Liver (tissue), 9 donors: ENCODE results near the gene FBXW11. TPM values are rescaled to one million over a fixed set of nuclear protein-coding genes. Genes with fewer than 3 reads are reported as not detected.

Experiments
- DNase-seq: peaks from one replicate; pipeline ENCODE4 v3.0.0-alpha.2; 2017; ENCODE audit warnings: low spot score
- H3K27ac ChIP-seq, 2 donors: one replicate each; pipeline ENCODE4 v1.7.0; 2013; ENCODE audit warnings: inconsistent platforms in 2 of 2, low read length in 2 of 2, control low read depth in 1 of 2, low read depth in 1 of 2, mild to moderate bottlenecking in 1 of 2
- H3K27me3 ChIP-seq, 4 donors: one replicate each; pipeline versions ENCODE4 v1.6.1 to v1.7.0; 2013; ENCODE audit warnings: low read length in 3 of 4, inconsistent platforms in 1 of 4, mild to moderate bottlenecking in 1 of 4, moderate library complexity in 1 of 4; ENCODE audit not compliant: control insufficient read depth in 4 of 4, insufficient read depth in 4 of 4
- H3K36me3 ChIP-seq, 4 donors: one replicate each; pipeline versions ENCODE4 v1.6.1 to v1.7.0; 2013; ENCODE audit warnings: low read length in 3 of 4, mild to moderate bottlenecking in 3 of 4, low read depth in 1 of 4, moderate library complexity in 1 of 4; ENCODE audit not compliant: control insufficient read depth in 4 of 4, insufficient read depth in 3 of 4
- H3K4me1 ChIP-seq, 4 donors: one replicate each; pipeline versions ENCODE4 v1.6.1 to v1.7.0; 2013; ENCODE audit warnings: low read length in 3 of 4, mild to moderate bottlenecking in 3 of 4, moderate library complexity in 1 of 4; ENCODE audit not compliant: control insufficient read depth in 4 of 4, insufficient read depth in 4 of 4
- H3K4me3 ChIP-seq, 3 donors: one replicate each; pipeline versions ENCODE4 v1.6.1 to v1.7.0; 2013; ENCODE audit warnings: low read length in 3 of 3, control low read depth in 1 of 3, low read depth in 1 of 3, mild to moderate bottlenecking in 1 of 3
- H3K9ac ChIP-seq, 2 donors: one replicate each; pipeline ENCODE4 v1.7.0; 2013; ENCODE audit warnings: low read length in 2 of 2, mild to moderate bottlenecking in 2 of 2, moderate library complexity in 2 of 2, control low read depth in 1 of 2, low read depth in 1 of 2
- H3K9me3 ChIP-seq, 4 donors: one replicate each; pipeline versions ENCODE4 v1.6.1 to v1.7.0; 2013; ENCODE audit warnings: low read length in 3 of 4; ENCODE audit not compliant: control insufficient read depth in 4 of 4
- ATF3 ChIP-seq: IDR thresholded peaks from 2 replicates; pipeline ENCODE4 v1.6.1; 2016; ENCODE audit warnings: antibody characterized with exemption
- EGR1 ChIP-seq, 2 donors: IDR thresholded peaks; 2 replicates each; pipeline ENCODE4 v1.6.1; 2016 to 2018; ENCODE audit warnings: antibody characterized with exemption in 2 of 2, low read depth in 2 of 2
- FOXA1 ChIP-seq: IDR thresholded peaks from 2 replicates; pipeline ENCODE4 v1.6.1; 2016; ENCODE audit warnings: antibody characterized with exemption
- FOXA2 ChIP-seq: IDR thresholded peaks from 2 replicates; pipeline ENCODE4 v1.6.1; 2016; ENCODE audit warnings: antibody characterized with exemption
- GABPA ChIP-seq, 2 donors: IDR thresholded peaks in 1 of 2; conservative IDR thresholded peaks in 1 of 2; 2 replicates each; pipeline ENCODE4 v1.6.1; 2016; ENCODE audit warnings: antibody characterized with exemption in 2 of 2, mild to moderate bottlenecking in 1 of 2, moderate library complexity in 1 of 2
- HNF4A ChIP-seq, 2 donors: conservative IDR thresholded peaks; 2 replicates each; pipeline ENCODE4 v1.6.1; 2016; ENCODE audit warnings: antibody characterized with exemption in 2 of 2, mild to moderate bottlenecking in 2 of 2
- JUND ChIP-seq, 2 donors: IDR thresholded peaks; 2 replicates each; pipeline ENCODE4 v1.6.1; 2016; ENCODE audit warnings: antibody characterized with exemption in 2 of 2
- MAX ChIP-seq: IDR thresholded peaks from 2 replicates; pipeline ENCODE4 v1.6.1; 2016; ENCODE audit warnings: antibody characterized with exemption
- NR2F2 ChIP-seq: IDR thresholded peaks from 2 replicates; pipeline ENCODE4 v1.6.1; 2016; ENCODE audit warnings: antibody characterized with exemption
- RAD21 ChIP-seq, 2 donors: IDR thresholded peaks; 2 replicates each; pipeline ENCODE4 v1.6.1; 2016; ENCODE audit warnings: antibody characterized with exemption in 2 of 2, mild to moderate bottlenecking in 2 of 2
- RXRA ChIP-seq, 2 donors: IDR thresholded peaks; 2 replicates each; pipeline ENCODE4 v1.6.1; 2017 to 2018; ENCODE audit warnings: antibody characterized with exemption in 2 of 2, mild to moderate bottlenecking in 1 of 2
- SP1 ChIP-seq: IDR thresholded peaks from 2 replicates; pipeline ENCODE4 v1.6.1; 2018; ENCODE audit warnings: antibody characterized with exemption, mild to moderate bottlenecking
- YY1 ChIP-seq: IDR thresholded peaks from 2 replicates; pipeline ENCODE4 v1.6.1; 2016; ENCODE audit warnings: antibody characterized with exemption, mild to moderate bottlenecking
- WGBS: extraction: QIAGEN DNeasy Blood & Tissue Kit; methylation state at CpG from one replicate; pipeline ENCODE4 v1.1.7; 2013; 5-methylcytosine and 5-hydroxymethylcytosine counted together
- polyA plus RNA-seq, 2 donors: library from polyadenylated mRNA; stranded (reverse) in 1 of 2; unstranded in 1 of 2; fragments of 200-250 nt in 1 of 2; fragments of >200 nt in 1 of 2; fragmentation: Nextera tagmentation in 1 of 2; extraction: Ambion mirVana in 1 of 2; gene quantifications; one replicate each; pipeline versions ENCODE4 v1.2.1 to v1.2.3, GENCODE V29; 2013 to 2015
- total RNA-seq, 2 donors: library from RNA; depleted of rRNA; stranded (reverse); fragments of >200 nt; gene quantifications; one replicate each; pipeline ENCODE4 v1.2.3, GENCODE V29; 2014
- TF ChIP-seq, protein P1 (sequence below): IDR thresholded peaks from 2 replicates; pipeline ENCODE4 v1.6.1; 2016; ENCODE audit warnings: antibody characterized with exemption
- TF ChIP-seq, protein P2 (sequence below): fragments of 150-350 bp; IDR thresholded peaks from 2 replicates; pipeline ENCODE4 v1.5.1; 2017; ENCODE audit warnings: improper control_type of control experiment, low read depth, low read length; ENCODE audit not compliant: missing input control
- donor health status: healthy.
- donor health status: healthy.
- donor health status: healthy.
- donor health status: healthy.
- donor health status: healthy.

Gene FBXW11
- total and polyA plus RNA-seq, 4 donors = 11.2 to 37.5 (median 22.0) TPM

- TF ChIP-seq FOXA1 = no peak
- no peak for TF ChIP-seq EGR1 (IDR thresholded peaks at IDR 0.05; ENCODE audit: low read depth in 2 of 2)
- TF ChIP-seq, protein P1, sequence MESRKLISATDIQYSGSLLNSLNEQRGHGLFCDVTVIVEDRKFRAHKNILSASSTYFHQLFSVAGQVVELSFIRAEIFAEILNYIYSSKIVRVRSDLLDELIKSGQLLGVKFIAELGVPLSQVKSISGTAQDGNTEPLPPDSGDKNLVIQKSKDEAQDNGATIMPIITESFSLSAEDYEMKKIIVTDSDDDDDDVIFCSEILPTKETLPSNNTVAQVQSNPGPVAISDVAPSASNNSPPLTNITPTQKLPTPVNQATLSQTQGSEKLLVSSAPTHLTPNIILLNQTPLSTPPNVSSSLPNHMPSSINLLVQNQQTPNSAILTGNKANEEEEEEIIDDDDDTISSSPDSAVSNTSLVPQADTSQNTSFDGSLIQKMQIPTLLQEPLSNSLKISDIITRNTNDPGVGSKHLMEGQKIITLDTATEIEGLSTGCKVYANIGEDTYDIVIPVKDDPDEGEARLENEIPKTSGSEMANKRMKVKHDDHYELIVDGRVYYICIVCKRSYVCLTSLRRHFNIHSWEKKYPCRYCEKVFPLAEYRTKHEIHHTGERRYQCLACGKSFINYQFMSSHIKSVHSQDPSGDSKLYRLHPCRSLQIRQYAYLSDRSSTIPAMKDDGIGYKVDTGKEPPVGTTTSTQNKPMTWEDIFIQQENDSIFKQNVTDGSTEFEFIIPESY = no peak
- TF ChIP-seq, protein P2, sequence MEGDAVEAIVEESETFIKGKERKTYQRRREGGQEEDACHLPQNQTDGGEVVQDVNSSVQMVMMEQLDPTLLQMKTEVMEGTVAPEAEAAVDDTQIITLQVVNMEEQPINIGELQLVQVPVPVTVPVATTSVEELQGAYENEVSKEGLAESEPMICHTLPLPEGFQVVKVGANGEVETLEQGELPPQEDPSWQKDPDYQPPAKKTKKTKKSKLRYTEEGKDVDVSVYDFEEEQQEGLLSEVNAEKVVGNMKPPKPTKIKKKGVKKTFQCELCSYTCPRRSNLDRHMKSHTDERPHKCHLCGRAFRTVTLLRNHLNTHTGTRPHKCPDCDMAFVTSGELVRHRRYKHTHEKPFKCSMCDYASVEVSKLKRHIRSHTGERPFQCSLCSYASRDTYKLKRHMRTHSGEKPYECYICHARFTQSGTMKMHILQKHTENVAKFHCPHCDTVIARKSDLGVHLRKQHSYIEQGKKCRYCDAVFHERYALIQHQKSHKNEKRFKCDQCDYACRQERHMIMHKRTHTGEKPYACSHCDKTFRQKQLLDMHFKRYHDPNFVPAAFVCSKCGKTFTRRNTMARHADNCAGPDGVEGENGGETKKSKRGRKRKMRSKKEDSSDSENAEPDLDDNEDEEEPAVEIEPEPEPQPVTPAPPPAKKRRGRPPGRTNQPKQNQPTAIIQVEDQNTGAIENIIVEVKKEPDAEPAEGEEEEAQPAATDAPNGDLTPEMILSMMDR = no peak
- TF ChIP-seq NR2F2 = no peak
- no peak for TF ChIP-seq ATF3
- no peak for TF ChIP-seq FOXA2
- TF ChIP-seq SP1 = no peak
- no peak for TF ChIP-seq YY1
- TF ChIP-seq JUND (IDR thresholded peaks at IDR 0.05) = no peak
- no peak for TF ChIP-seq MAX
- TF ChIP-seq RXRA (IDR thresholded peaks at IDR 0.05) = no peak
- no peak for TF ChIP-seq GABPA (IDR thresholded peaks at IDR 0.05 in 1 of 2, conservative IDR thresholded peaks at IDR 0.05 in 1 of 2)
- no peak for TF ChIP-seq RAD21 (IDR thresholded peaks at IDR 0.05)
- no peak for TF ChIP-seq HNF4A (conservative IDR thresholded peaks at IDR 0.05)
- no peak overlapping the region for H3K4me3 ChIP-seq
- no peaks in the 10 kb centered on the region for H3K27me3 ChIP-seq
- WGBS = 89% methylated on average over 5 of the region's 5 CpGs
- H3K9ac ChIP-seq = no peak overlapping the region
- no peak overlapping the region for H3K27ac ChIP-seq
- no peaks in the 10 kb centered on the region for H3K36me3 ChIP-seq
- no peaks in the 10 kb centered on the region for H3K9me3 ChIP-seq
- DNase-seq = no peak
- no peaks in the 10 kb centered on the region for H3K4me1 ChIP-seq
Measured at GRCh38 chr5:171842777-171843328, 163.6 kb downstream of the FBXW11 start.

DNA sequence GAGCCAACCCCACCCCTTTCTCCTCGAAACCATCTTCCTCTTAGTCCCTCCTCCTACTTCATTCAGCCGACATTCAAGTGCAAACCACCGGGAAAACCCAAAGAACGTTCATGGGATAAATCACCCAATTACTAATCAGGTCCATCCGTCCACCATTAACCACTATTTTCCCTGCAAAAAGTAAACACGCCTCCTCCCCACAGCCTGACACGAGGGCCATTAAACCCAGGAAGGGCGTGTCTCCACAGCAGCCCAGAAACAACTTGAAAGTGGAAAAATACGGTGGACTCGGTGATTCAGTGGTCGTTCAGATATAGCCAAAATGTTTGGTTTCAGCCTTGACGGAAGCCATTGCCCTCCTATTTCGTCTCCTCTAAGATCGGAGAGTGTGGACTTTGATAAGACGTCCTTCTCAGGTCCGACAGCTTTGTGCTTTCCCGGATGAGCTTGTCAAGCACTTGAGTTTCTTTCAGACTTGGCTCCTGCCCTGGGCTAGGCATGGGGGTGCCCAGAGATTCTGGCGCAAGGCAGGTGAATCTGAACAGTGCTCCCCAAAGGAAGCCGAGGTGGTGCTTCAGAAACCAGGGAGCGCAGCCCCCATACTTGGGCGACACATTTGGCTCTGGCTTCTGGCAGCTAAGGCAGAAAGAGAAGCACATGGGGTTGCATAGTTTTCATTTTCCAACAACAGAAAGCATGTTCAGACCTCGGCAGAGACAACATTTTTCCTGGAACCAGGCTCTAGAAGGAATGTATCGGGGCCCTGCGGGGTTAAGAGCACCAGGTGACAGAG lies 164.3 kb downstream of the FBXW11 start:
- WGBS = 80% methylated on average over 24 of the region's 24 CpGs
- TF ChIP-seq RXRA (IDR thresholded peaks at IDR 0.05) = no peak
- TF ChIP-seq HNF4A (conservative IDR thresholded peaks at IDR 0.05) = no peak
- TF ChIP-seq EGR1 (IDR thresholded peaks at IDR 0.05; ENCODE audit: low read depth in 2 of 2) = no peak
- H3K36me3 ChIP-seq = no peaks in the 10 kb centered on the region
- no peak for DNase-seq
- no peak overlapping the region for H3K27ac ChIP-seq
- no peaks in the 10 kb centered on the region for H3K27me3 ChIP-seq
- H3K4me1 ChIP-seq = no peaks in the 10 kb centered on the region
- no peak overlapping the region for H3K4me3 ChIP-seq
- no peaks in the 10 kb centered on the region for H3K9me3 ChIP-seq
- H3K9ac ChIP-seq = no peak overlapping the region
